ENCODE data around the gene ALDH3A1.

DNA sequence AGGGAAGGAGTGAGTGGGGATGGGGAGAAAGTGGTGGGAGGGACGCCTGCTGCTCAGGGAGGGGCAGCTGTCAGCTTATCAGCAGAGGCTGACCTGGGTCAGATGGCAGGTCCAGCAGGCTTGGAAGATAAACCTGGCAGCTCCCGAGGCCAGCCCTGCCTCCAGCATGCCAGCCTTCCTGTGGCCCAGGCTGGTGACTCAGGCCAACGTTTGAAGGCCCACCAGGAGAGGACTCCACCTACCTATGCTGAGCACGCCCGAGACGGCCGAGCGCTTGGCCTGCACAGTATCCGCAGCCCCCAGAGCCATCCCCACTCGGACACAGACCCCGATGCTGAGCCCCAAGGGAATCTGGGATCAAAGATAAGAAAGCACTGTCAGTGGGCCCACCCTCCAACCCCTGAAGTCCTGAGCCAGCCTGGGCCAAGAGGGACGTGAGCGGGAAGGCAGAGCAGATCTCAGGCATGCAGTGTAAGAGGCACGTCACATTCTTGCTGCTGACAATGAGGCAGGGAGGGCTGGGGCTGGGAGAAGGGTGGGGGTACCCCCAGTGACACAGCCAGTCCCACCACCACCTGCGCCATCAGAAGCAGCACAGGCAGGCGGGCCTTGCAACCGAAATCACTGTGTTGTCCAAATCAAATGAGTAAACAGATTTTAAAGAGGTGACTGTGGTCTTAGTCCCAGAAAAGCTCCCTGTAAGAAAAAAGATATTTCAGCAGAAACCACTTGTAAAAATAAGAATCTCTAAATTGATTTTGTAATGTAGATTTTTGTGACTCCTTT lies 44.1 kb downstream of the ALDH3A1 start:
- TF ChIP-seq, protein P1, sequence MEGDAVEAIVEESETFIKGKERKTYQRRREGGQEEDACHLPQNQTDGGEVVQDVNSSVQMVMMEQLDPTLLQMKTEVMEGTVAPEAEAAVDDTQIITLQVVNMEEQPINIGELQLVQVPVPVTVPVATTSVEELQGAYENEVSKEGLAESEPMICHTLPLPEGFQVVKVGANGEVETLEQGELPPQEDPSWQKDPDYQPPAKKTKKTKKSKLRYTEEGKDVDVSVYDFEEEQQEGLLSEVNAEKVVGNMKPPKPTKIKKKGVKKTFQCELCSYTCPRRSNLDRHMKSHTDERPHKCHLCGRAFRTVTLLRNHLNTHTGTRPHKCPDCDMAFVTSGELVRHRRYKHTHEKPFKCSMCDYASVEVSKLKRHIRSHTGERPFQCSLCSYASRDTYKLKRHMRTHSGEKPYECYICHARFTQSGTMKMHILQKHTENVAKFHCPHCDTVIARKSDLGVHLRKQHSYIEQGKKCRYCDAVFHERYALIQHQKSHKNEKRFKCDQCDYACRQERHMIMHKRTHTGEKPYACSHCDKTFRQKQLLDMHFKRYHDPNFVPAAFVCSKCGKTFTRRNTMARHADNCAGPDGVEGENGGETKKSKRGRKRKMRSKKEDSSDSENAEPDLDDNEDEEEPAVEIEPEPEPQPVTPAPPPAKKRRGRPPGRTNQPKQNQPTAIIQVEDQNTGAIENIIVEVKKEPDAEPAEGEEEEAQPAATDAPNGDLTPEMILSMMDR (IDR thresholded peaks at IDR 0.05): no peak
- no peak for TF ChIP-seq ZFX (IDR thresholded peaks at IDR 0.05; ENCODE audit: borderline replicate concordance)
